WTC11 (cell line): ENCODE results near the gene ST13.
"Not testable (repeated sequence)": the region's sequence is repeated elsewhere in the genome, so short reads cannot be mapped to it uniquely, and the experiment has no call there.

Experiments
- CREM ChIP-seq: sonication (generic); formaldehyde crosslinking; IDR thresholded peaks from 2 replicates; pipeline ENCODE4 v1.8.1; 2022; ENCODE audit warnings: mild to moderate bottlenecking, missing genetic modification reagents, moderate library complexity
- ESRRA ChIP-seq: sonication (generic); formaldehyde crosslinking; IDR thresholded peaks from 2 replicates; pipeline ENCODE4 v1.8.1; 2022; ENCODE audit warnings: mild to moderate bottlenecking, missing genetic modification reagents, borderline replicate concordance
- FOXP1 ChIP-seq: sonication (generic); formaldehyde crosslinking; IDR thresholded peaks from 2 replicates; pipeline ENCODE4 v1.8.0; 2022; ENCODE audit warnings: missing genetic modification reagents, mild to moderate bottlenecking, moderate library complexity, borderline replicate concordance
- SMAD3 ChIP-seq: sonication (generic); formaldehyde crosslinking; IDR thresholded peaks from 2 replicates; pipeline ENCODE4 v1.8.0; 2022; ENCODE audit warnings: missing genetic modification reagents, mild to moderate bottlenecking, borderline replicate concordance
- TCF7 ChIP-seq: sonication (generic); formaldehyde crosslinking; IDR thresholded peaks from 2 replicates; pipeline ENCODE4 v1.8.0; 2022; ENCODE audit warnings: mild to moderate bottlenecking, low read depth, missing genetic modification reagents, moderate library complexity
- USF2 ChIP-seq: sonication (generic); formaldehyde crosslinking; IDR thresholded peaks from 2 replicates; pipeline ENCODE4 v1.8.1; 2023; ENCODE audit warnings: mild to moderate bottlenecking, missing genetic modification reagents, moderate library complexity
- ZNF263 ChIP-seq: sonication (generic); formaldehyde crosslinking; IDR thresholded peaks from 2 replicates; pipeline ENCODE4 v1.8.1; 2022; ENCODE audit warnings: low read depth, mild to moderate bottlenecking, moderate library complexity, missing genetic modification reagents
- TF ChIP-seq, protein P1 (sequence below): fragments of 200-600 bp; IDR thresholded peaks from 2 replicates; pipeline ENCODE4 v1.8.0; 2022; ENCODE audit warnings: antibody characterized with exemption
- TF ChIP-seq, protein P2 (sequence below): fragments of 250-450 bp; sonication (Bioruptor Pico); IDR thresholded peaks from 2 replicates; pipeline ENCODE4 v1.9.0; 2021; ENCODE audit warnings: mild to moderate bottlenecking
- TF ChIP-seq, protein P3 (sequence below): sonication (generic); formaldehyde crosslinking; IDR thresholded peaks from 2 replicates; pipeline ENCODE4 v1.8.0; 2022; ENCODE audit warnings: mild to moderate bottlenecking, missing genetic modification reagents

- not testable (repeated sequence) for TF ChIP-seq ESRRA; FOXP1 (CRISPR knock-in tag); USF2 (CRISPR knock-in tag); SMAD3 (CRISPR knock-in tag); TCF7 (CRISPR knock-in tag); CREM (CRISPR knock-in tag); ZNF263 (CRISPR knock-in tag)
- TF ChIP-seq, protein P1, sequence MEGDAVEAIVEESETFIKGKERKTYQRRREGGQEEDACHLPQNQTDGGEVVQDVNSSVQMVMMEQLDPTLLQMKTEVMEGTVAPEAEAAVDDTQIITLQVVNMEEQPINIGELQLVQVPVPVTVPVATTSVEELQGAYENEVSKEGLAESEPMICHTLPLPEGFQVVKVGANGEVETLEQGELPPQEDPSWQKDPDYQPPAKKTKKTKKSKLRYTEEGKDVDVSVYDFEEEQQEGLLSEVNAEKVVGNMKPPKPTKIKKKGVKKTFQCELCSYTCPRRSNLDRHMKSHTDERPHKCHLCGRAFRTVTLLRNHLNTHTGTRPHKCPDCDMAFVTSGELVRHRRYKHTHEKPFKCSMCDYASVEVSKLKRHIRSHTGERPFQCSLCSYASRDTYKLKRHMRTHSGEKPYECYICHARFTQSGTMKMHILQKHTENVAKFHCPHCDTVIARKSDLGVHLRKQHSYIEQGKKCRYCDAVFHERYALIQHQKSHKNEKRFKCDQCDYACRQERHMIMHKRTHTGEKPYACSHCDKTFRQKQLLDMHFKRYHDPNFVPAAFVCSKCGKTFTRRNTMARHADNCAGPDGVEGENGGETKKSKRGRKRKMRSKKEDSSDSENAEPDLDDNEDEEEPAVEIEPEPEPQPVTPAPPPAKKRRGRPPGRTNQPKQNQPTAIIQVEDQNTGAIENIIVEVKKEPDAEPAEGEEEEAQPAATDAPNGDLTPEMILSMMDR: not testable (repeated sequence)
- TF ChIP-seq, protein P2, sequence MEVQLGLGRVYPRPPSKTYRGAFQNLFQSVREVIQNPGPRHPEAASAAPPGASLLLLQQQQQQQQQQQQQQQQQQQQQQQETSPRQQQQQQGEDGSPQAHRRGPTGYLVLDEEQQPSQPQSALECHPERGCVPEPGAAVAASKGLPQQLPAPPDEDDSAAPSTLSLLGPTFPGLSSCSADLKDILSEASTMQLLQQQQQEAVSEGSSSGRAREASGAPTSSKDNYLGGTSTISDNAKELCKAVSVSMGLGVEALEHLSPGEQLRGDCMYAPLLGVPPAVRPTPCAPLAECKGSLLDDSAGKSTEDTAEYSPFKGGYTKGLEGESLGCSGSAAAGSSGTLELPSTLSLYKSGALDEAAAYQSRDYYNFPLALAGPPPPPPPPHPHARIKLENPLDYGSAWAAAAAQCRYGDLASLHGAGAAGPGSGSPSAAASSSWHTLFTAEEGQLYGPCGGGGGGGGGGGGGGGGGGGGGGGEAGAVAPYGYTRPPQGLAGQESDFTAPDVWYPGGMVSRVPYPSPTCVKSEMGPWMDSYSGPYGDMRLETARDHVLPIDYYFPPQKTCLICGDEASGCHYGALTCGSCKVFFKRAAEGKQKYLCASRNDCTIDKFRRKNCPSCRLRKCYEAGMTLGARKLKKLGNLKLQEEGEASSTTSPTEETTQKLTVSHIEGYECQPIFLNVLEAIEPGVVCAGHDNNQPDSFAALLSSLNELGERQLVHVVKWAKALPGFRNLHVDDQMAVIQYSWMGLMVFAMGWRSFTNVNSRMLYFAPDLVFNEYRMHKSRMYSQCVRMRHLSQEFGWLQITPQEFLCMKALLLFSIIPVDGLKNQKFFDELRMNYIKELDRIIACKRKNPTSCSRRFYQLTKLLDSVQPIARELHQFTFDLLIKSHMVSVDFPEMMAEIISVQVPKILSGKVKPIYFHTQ (CRISPR knock-in tag): not testable (repeated sequence)
- TF ChIP-seq, protein P3, sequence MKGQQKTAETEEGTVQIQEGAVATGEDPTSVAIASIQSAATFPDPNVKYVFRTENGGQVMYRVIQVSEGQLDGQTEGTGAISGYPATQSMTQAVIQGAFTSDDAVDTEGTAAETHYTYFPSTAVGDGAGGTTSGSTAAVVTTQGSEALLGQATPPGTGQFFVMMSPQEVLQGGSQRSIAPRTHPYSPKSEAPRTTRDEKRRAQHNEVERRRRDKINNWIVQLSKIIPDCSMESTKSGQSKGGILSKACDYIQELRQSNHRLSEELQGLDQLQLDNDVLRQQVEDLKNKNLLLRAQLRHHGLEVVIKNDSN (CRISPR knock-in tag): not testable (repeated sequence)
These were observed 10.6 kb downstream of the ST13 start for GRCh38 chr22:40845816-40846215.
